Chondrocyte (in vitro differentiated cells): ENCODE results near the gene TXN2. TPM values are rescaled to one million over a fixed set of nuclear protein-coding genes. Genes with fewer than 3 reads are reported as not detected.
A peak's percentile ranks its signal among the peaks of the same experiment; 100 is the strongest.
"Not testable (repeated sequence)": the region's sequence is repeated elsewhere in the genome, so short reads cannot be mapped to it uniquely, and the experiment has no call there.

Experiments
- DNase-seq: peaks from one replicate; pipeline ENCODE4 v3.0.0; 2021; ENCODE audit warnings: mixed read lengths, low spot score
- H3K27ac Mint-ChIP-seq: one replicate; pipeline ENCODE4 v1.8.0; 2021; ENCODE audit warnings: mild to moderate bottlenecking, moderate library complexity, mixed read lengths; ENCODE audit not compliant: unreplicated experiment
- H3K27me3 Mint-ChIP-seq: 2 replicates; pipeline ENCODE4 v1.8.0; 2021; ENCODE audit warnings: low read depth, mixed read lengths
- H3K36me3 Mint-ChIP-seq: 2 replicates; pipeline ENCODE4 v1.8.0; 2021; ENCODE audit warnings: low read depth, mixed read lengths
- H3K4me1 Mint-ChIP-seq: 2 replicates; pipeline ENCODE4 v1.8.0; 2021; ENCODE audit warnings: low read depth, mild to moderate bottlenecking, mixed read lengths
- H3K4me3 Mint-ChIP-seq: one replicate; pipeline ENCODE4 v1.8.0; 2021; ENCODE audit warnings: mild to moderate bottlenecking, moderate library complexity, mixed read lengths; ENCODE audit not compliant: unreplicated experiment
- H3K9me3 Mint-ChIP-seq: 2 replicates; pipeline ENCODE4 v1.8.0; 2021; ENCODE audit warnings: low read depth, mixed read lengths
- total RNA-seq: library from RNA; stranded (reverse); gene quantifications from 3 replicates; pipeline ENCODE4 v1.2.1, GENCODE V29; 2021
- TF ChIP-seq, protein P1 (sequence below): fragments of 200-600 bp; sonication (generic); IDR thresholded peaks from 2 replicates; pipeline ENCODE4 v1.5.0; 2021; ENCODE audit warnings: antibody characterized with exemption, mild to moderate bottlenecking, moderate library complexity

Gene TXN2
- total RNA-seq, 1 donor from 2014 or later: 48.5 TPM

DNA sequence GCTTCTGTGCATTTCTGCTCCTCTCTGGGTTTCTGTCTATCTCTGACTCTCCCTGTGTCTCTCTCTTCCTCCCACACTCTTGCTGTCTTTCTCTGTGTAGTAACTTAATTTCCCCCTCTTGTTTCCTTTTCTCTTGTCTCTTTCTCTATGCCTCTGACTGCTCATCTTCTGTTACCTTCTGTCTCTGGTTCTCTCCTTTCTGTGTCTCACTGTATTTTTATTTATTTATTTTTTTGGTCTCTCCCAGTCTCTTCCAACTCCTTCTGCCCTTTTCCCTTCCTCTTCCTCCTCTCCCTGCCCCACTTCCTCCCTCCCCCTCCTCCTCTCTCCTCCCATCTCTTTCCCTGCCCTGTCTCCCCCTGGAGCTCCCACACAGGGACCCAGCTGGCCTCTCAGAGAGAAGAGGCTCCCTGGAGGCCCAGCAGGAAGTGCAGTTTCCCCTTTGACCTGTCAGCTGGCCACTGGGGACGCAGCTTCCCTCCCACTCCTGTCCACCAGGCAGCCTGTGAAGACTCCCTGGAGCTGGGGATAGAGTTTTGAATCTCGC lies 55.4 kb downstream of the TXN2 start:
- Mint-ChIP-seq H3K4me1 (peaks cover 31% of the 10 kb centered on the region), H3K27me3 (no peaks in the 10 kb centered on the region), H3K9me3 (no peaks in the 10 kb centered on the region), H3K27ac (peak overlapping the region; percentile 83), H3K36me3 (no peaks in the 10 kb centered on the region), H3K4me3 (peak overlapping the region; percentile 19)
- TF ChIP-seq, protein P1, sequence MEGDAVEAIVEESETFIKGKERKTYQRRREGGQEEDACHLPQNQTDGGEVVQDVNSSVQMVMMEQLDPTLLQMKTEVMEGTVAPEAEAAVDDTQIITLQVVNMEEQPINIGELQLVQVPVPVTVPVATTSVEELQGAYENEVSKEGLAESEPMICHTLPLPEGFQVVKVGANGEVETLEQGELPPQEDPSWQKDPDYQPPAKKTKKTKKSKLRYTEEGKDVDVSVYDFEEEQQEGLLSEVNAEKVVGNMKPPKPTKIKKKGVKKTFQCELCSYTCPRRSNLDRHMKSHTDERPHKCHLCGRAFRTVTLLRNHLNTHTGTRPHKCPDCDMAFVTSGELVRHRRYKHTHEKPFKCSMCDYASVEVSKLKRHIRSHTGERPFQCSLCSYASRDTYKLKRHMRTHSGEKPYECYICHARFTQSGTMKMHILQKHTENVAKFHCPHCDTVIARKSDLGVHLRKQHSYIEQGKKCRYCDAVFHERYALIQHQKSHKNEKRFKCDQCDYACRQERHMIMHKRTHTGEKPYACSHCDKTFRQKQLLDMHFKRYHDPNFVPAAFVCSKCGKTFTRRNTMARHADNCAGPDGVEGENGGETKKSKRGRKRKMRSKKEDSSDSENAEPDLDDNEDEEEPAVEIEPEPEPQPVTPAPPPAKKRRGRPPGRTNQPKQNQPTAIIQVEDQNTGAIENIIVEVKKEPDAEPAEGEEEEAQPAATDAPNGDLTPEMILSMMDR: no peak
- DNase-seq: no peak

DNA sequence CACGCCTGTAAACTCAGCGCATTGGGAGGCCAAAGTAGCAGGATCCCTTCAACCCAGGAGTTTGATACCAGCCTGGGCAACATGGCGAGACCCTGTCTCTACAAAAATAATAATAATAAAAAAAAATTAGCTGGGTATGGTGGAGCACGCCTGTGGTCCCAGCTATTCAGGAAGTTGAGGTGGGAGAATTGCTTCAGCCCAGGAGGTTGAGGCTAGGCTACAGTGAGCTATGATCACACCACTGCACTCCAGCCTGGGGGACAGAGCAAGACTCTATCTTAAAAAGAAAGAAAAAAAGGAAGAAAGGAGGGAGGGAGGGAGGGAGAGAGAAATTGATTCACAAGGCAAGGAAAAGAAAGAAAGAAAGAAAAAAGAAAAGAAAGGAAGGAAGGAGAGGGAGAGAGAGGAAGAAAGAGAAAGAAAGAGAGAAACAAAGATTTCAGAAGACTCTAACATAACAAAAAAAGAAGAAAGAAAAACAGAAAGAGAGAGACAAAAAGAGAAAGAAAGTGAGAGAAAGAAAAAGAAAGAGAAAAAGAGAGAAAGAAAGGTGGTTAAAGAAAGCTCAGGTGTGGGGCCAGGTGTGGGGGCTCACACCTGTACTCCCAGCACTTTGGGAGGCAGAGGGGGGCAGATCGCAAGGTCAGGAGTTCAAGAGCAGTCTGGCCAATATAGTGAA lies 56.4 kb downstream of the TXN2 start:
- peak overlapping the region; percentile 43 for H3K27ac Mint-ChIP-seq
- DNase-seq: no peak
- TF ChIP-seq, protein P1: no peak
- H3K4me1 Mint-ChIP-seq: peaks cover 36% of the 10 kb centered on the region
- no peaks in the 10 kb centered on the region for H3K36me3 Mint-ChIP-seq
- H3K27me3 Mint-ChIP-seq: no peaks in the 10 kb centered on the region
- H3K4me3 Mint-ChIP-seq: no peak overlapping the region
- H3K9me3 Mint-ChIP-seq: no peaks in the 10 kb centered on the region

GRCh38 chr22:36424466-36424865 lies 57.0 kb downstream of the TXN2 start:
- not testable (repeated sequence) for DNase-seq, H3K27me3 Mint-ChIP-seq, H3K27ac Mint-ChIP-seq, H3K4me3 Mint-ChIP-seq, H3K9me3 Mint-ChIP-seq, H3K36me3 Mint-ChIP-seq
- peaks cover 42% of the 10 kb centered on the region for H3K4me1 Mint-ChIP-seq

GRCh38 chr22:36423461-36424404 lies 57.7 kb downstream of the TXN2 start:
- DNase-seq: no peak
- Mint-ChIP-seq H3K9me3 (no peaks in the 10 kb centered on the region), H3K4me3 (no peak overlapping the region), H3K27me3 (no peaks in the 10 kb centered on the region), H3K27ac (peak overlapping the region; percentile 59), H3K4me1 (peaks cover 49% of the 10 kb centered on the region), H3K36me3 (no peaks in the 10 kb centered on the region)
- TF ChIP-seq, protein P1: no peak

DNA sequence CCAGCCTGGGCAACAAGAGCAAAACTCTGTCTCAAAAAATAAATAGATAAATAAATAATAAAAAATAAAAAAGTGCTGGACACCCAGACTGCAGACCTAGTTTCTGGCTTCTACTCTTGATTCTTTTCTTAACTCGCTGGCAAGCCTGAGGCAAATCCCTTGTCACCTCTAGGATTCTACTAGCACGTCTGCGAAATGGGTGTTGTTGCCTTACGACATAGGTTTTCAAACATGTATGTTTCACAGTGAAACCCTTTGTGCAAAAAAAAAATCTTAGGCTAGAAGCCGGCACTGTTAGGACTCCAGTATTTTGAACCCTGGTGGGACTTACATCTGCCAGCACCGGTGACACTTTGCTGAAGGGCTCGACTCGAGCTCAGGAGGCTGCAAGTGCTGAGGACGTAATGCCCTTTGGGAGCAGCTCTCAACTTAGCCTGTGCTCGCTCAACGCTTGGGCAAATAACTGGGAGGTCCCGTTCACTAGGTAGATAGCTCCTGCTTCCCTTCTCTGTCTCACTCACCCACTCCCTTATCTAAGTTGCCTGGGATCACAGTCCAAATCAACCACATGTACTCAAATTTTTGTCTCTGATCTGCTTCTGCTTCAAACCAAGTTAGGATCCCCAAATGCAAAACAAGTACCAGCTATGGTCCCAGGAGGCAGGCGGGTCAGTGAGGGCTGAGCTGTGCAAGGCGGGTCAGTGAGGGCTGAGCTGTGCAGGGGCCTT lies 59.0 kb downstream of the TXN2 start:
- no peak for DNase-seq
- Mint-ChIP-seq H3K27ac (no peak overlapping the region), H3K4me3 (no peak overlapping the region), H3K9me3 (no peaks in the 10 kb centered on the region), H3K4me1 (peaks cover 51% of the 10 kb centered on the region), H3K27me3 (no peaks in the 10 kb centered on the region), H3K36me3 (no peaks in the 10 kb centered on the region)
- TF ChIP-seq, protein P1: no peak
